GM18499 (cell line): ENCODE measurements around the gene PNMA8C.
"Not testable (repeated sequence)": the region's sequence is repeated elsewhere in the genome, so short reads cannot be mapped to it uniquely, and the experiment has no call there.

Source experiments
- ATAC-seq: cut with Tn5 transposase; IDR thresholded peaks from one replicate; pipeline ENCODE4 v1.9.1; 2021; ENCODE audit warnings: moderate number of reproducible peaks; ENCODE audit not compliant: insufficient read depth, unreplicated experiment

Gene PNMA8C

DNA sequence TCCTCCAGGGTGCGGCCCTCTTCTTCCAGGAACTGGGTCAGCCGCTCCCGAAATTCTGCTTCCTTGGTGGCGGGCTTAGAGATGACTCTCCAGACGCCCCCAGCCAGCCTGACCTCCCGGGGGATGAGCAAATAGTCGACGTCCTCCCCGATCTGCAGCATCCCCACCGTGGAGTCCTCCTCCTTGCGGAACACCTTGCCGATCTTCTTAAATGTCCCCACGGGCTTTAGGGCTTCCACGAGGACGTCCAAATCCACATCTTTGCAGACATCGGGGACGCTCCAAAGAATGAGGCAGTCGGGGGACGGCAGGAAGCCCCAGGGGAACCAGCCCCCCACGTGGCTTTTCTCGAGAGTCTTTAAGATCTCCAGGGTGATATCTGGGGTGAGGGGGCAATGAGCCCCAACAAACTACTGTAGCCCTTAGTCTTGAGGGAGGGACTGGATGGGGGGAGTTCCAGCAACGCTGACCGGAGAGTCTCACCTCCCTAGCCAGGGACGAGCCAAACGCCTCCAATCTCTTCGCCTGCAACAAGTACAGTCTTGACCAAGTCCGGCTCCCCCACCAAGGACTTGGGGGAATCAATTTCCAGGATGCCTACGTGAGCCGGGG, 16.0 kb downstream of the PNMA8C start:
- no peak for ATAC-seq

DNA sequence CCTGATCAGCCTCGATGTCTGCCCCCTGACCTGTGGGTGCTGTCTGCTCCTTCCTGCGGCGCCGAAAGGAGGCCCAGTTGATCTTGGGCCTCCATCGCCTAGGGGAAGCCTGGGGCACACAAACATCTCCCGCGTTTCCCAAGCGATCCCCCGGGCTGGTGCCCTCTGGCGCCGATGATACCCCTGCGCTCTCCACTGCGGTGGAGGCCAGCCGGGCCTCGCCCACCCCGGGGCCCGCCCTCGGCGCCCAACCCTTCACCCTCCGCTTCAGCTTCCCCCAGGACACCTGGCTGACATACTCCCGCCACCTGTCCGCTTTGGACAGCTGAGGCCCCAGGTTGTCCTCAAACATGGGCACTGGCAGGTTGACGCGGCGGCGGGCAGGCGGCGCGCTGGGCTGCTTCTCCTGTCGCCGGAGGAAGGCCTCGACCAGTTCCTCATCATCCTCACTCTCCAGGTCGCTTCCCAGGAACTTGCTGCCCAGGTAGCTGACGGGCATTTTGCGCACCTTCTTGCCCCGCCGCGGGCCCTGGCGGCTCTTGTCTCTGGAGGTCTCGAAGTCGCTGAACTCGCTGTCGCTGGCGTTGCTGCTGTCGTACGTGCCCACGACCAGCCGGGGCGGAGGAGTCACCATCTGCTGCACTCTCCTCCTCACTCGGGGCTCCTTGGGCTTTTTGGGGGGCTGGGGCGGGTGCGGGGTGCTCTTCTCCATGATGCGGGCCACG, 16.6 kb downstream of the PNMA8C start:
- no peak for ATAC-seq

DNA sequence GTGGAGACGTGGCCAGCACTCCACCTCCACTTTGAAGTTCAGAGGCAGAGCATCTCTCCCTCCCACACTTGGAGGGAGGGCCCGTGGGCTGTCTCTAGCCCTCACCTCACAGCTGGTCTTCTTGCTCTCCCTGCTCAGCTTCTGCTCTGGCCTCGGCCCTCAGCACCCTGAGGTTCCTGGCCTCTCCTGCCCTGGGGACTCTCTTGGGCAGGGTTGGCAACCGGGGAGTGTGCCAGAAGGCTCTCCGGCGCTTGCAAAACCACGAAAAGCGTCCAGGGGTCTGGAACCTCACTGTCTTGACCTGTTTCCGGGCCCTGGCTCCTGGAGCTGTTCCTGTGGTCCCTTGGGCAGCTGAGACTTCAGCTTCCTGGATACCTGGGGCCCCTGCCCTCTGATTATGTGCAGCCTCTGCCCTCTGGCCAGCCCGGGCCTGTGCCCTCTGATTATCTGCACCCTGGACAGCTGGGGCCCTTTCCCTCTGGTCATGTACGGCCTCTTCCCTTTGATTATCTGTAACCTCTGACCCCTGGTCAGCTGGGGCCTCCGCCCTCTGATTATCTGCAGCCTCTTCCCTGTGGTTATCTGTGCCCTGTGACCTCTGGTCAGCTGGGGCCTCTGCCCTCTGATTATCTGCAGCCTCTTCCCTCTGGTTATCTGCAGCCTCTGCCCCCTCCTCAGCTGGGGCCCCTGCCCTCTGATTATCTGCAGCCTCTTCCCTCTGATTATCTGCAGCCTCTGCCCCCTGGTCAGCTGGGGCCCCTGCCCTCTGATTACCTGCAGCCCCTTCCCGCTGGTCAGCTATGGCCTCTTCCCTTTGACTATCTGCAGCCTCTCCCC, 17.4 kb downstream of the PNMA8C start:
- no peak for ATAC-seq

DNA sequence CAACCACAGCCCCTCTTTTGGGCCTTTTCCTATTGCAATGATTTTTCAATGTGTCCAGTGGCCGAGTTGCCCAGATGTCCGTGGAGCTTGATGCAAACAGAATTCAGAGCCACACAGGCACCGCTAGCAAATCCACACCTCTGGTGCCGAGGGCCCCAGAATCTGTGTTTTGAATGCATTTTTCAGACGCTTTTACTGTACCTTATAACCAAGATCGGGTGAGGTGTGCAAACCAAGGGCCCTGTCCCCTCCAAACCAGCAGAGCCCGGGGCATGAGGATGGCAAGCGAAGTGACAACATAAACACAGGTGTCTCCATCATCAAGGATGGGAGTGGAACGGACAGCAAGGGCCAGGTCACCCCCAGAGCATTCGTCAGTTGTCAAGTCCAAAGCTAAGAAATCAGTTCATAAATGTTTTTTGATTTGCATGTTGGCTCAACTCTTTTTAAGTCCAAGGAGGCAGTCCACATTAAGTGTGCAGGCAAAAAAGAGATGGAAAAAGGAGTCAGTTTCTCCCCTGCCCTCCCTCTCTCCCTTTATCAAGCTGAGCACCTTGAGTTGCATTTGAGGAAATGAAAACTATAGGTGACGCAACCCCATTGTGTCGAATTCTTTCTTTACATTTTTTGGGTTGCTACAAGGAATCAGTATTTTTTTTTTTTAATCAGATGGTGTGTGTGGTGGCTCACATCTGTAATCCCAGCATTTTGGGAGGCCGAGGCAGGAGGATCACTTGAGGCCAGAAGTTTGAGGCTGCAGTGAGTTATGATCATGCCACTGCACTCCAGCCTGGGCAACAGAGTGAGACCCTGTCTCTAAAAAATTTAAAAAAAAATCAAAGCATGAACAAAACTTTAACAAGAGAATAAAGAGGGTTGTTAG, 18.3 kb downstream of the PNMA8C start:
- ATAC-seq, result no peak

DNA sequence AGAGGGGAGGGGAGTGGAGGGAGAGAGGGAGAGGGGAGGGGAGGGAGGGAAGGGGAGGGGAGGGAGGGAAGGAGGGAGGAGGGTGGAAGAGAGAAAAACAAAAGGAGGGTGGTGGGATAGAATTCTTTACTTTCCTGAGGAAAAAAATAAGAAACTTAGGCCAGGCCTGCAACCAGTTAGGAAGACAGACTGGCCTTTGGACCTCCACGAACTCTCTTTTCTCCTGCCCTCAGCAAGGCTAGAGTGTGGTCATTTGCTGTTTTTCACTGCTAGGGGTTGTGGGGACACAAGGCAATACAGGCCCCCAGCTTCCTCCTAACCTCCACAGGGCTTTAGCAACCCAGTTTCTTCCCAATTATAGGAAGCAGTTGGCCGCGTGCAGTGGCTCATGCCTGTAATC, 19.5 kb downstream of the PNMA8C start:
- no peak for ATAC-seq

DNA sequence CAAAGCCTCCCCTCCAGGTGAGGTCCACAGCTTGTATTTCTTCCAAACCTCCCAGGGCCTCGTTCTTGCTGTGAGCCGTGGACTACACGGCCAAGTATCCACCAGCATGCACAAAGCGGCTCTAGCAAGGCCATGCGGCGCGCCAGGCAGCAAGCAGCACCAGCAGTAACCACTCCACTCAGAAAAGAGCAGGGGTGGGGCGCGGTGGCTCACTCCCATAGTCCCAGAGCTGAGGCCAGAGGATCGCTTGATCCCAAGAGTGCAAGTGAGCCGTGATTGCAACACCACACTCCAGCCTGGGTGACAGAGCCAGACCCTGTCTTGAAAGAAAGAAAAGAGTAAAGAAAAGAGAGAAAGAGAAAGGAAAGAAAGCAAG, 20.1 kb downstream of the PNMA8C start:
- no peak for ATAC-seq

DNA sequence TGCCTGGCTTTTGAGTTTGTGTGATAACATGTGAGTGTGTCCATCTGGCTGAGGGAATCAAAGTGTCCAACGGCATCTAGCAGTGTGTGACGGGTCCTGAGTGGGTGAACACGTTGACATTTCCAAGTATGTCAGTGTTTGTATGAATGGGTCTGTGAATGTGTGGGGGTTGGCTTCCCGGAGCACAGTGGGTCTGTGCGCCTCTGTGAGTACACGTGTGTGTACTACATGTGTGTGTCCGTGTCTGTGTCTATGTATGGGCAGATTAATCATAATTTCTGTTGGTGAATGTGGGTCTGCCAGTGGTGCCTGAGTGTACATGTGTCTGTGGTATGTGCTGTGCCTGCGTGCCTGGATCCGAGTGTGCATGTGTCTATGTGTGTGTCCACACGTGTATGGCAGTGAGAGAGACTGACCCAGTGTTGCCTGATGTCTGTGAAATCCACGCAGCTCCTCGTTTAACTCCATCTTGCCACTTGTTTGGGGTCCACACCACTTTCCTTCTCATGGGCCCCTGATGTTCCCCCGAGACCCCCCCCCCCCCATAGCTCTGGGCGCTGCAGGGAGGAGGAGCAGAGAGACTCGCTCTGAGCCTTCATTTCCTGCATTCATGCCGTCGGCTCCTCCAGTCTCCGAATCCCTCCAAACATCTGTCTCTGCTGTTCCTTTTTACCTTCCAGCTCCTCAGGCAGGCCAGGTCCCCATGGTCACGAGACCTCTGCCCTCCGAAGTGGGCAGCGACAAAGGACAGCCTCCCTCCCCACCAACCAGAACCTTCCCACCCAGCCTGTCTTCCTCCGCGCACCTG, 20.7 kb downstream of the PNMA8C start:
- no peak for ATAC-seq

DNA sequence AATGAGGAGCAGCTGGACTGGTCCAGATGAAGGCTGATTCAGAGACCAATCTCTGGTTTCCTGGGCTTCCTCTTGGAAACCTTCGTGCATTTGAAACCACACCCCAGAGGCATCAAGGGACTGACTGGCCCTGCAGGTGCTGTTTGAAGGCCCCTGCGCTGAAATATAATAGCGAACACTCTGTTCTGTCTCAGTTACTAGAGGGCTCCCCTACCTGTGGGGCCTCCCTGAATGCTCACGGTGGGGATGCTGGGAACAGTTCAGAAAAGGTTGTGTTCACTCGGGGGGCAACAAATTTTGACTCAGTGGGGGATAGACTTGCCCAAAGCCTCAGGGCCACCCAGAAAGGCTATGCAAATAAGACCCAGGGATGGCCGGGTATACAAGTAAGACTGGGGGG, 21.8 kb downstream of the PNMA8C start:
- ATAC-seq, result no peak

DNA sequence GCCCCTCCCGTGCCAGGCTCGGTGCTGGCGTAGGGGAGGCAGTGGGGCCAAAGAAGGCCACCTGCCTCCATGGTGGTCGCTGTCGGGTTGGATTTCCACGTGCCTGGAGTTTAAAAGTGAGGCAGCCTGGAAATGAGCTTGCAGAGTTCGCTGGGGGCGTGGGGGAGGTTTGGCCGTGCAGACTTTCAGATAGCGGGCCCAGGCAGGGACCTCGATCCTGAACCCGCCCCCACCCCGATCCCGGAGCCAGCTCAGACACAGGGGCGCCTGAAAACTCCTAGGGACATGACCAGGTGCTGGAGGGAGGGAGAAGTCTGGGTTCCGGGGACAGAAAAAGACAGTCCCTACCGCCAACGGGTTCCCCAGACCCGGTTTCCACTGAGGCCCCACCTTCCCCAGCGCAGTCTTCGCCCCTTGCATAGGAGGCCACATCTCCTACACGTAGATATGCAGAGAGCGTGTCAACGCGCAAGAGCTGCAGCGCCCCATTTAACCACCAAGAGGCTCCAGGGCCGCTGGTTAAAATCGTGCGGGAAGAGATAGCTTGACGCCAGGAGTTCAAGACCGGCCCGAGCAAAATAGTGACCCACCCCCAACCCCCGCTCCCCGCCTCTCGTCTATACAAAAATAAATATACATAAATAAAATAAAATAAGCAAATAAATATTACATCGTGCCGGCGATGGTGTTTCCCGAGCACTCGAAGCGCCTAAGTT, 23.8 kb downstream of the PNMA8C start:
- ATAC-seq, result no peak

DNA sequence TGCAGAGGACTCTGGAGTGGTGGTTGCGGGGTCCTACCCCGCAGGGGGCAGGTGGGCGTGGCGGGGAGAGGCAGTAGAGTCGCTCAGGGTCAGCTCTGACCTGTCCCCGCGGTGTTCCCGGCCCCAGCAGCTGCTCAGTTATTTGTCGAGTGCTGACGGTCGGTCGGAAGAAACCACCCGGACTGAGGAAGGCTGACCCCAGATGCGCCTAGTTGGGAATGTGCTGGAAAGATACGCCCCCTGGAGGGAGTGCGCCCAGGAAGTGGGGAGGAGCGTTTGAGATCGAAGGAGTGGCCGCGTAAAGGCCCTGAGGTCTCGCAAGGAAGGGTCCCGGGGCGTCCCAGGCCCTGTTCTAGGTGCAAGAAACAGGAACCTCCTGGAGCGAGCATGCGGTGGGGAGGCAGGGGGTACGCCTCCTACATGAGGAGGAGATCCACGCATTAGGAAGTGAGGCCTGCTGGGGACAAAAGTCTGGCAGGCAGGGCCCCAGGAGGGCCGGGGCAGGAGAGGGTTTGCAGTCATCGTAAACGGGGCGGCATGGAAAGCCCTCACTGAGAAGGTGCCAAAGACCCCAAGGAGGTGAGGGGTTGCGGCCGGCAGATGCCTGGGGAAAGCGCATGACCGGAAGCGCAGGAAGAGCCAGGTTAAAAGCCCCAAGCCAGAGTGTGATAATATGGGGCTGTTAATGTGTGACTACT, 24.5 kb downstream of the PNMA8C start:
- no peak for ATAC-seq

DNA sequence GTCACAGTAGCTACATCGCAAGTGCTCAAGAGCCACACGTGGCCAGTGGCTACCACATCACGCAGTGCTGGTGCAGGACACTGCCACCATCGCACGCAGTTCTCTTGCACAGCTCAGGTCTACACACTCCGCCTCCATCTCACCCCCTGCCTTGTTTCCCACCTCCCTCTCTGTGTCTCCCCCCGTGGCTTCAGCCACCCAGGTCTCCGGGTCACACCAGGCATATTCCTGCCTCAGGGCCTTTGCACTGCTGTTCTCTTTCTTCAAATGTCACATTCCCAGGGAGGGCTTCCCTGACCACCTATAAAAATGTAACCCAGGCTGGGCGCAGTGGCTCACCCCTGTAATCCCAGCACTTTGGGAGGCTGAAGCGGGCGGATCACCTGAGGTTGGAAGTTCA, 26.0 kb downstream of the PNMA8C start:
- ATAC-seq, result no peak

DNA sequence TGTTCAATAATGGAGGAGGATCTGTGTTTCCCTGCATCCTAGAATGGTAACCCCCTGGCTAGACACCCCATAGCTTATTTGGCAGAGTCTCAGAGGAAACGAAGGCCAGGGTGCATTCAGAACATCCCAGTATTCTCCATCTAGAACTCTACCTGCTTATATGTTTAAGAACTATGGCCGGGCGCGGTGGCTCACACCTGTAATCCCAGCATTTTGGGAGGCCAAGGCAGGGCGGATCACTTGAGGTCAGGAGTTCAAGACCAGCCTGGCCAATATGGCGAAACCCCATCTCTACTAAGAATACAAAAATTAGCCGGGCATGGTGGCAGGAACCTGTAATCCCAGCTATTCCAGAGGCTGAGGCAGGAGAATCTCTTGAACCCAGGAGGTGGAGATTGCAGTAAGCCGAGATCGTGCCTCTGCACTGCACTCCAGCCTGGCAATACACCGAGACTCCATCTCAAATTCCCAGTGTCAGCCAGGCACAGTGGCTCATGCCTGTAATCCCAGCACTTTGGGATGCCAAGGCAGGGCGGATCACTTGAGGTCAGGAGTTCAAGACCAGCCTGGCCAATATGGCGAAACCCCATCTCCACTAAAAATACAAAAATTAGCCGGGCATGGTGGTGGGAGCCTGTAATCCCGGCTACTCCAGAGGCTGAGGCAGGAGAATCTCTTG, 30.8 kb downstream of the PNMA8C start:
- not testable (repeated sequence) for ATAC-seq

DNA sequence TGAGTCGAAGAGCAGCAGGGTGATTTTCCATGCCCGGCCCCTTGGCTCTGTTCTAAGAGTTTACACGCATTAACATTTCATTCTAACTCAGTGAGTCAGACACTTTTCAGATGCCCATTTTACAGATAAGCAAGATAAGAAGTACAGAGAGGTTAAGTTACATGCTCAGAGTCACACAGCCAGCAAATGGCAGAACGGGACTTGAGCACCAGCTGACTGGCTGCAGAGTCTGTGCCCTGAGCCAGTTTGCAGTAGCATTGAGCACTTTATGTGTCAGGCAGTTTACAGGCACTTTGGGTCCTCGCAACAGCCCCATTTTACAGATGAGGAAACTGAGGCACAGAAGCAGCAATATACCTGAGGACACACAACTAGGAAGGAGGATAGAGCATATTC, 34.3 kb downstream of the PNMA8C start:
- ATAC-seq, result no peak

DNA sequence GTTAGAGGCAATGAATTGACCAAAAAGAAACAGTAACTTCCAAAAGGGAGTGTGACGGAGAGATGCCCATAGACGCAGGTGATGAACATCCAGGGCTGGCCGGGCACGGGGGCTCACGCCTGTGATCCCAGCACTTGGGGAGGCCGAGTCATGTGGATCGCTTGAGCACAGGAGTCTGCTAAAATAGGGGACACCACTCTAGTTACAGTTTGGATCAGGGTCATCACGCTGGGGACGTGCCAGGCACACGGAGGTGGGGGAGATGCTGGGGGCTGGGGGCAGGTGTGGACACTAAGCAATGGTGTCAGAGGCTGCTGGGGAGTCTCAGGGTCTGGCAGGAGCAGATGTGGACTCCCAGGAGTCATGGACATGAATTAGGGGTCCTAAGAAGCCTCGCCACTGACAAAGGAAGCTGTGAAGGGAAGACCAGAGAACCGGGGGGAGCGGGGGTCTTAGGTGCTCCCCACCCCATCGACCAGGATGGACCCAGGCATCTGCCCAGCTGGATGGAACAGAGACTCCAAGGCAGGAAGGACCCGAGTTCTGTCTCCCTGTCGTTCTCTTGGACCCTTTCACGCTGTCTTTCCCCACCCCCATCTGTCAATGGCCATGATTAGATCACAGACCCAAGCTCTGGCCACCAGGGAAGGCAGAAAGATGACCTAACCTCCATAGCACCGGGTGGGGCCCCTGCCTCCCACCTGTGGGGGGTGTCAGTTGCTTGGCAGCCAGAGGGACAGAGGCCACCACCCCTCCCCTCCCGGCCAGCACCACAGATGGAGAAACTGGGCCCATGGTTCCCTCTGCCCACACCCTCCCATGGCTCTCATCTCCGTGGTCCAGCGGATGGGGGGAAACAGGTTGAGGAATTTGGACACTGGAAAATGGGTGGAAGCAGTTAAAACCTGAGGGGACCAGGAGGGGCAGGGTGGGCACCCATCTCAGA, 35.0 kb downstream of the PNMA8C start:
- ATAC-seq, result no peak

DNA sequence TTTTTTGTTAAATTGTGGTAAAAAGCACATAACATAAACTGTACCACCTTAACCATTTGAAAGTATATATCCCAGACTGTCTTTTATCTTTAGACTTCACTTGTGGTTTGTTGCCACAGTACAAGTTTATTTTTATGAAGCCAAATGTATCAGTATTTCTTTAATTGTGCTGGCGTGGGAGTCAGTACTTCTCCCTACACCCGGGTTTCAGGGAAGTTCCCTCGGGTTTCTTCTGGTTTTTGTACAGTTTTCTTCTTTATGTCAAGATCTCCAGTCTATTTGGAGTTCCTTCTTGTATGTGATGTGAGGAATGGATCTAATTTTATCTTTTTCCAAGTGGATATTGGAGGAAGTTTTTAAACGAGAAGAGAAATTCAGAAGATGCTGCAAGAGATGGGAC, 35.9 kb downstream of the PNMA8C start:
- ATAC-seq, result no peak

DNA sequence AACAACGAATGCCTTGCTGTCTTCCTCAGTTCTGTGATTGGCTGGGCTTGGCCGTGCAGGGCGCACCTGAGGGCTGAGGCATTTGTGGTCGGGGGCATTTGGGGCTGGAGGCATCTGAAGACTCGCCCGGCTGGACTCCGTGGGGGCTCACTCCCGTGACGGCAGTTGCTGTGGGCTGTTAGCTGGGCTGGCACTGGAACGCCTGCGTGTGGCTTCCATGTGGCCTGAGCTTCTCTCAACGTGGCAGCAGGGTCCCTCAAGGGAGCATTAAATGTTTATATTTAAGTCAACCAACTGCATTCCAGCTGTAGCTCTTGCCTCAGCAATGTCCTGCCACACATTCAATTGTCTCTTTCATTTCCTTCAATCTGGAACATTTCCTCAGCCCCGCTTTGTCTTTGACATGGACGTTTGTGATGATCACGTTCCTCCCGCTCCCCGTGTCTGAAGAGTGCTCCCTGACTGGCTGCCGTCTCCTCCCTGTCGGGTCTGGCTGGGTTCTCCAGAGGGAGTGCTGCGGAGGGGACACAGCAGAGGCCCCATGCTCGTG, 36.4 kb downstream of the PNMA8C start:
- no peak for ATAC-seq
